ENCODE data around the gene MYH11.

The MYH11 gene

GRCh38 chr16:15849209-15849981 is 7.4 kb downstream of the MYH11 start:
- H3K4me2 ChIP-seq (ENCODE audit: low read length) = no peak overlapping the region
- no peak overlapping the region for H3K9ac ChIP-seq (ENCODE audit: low read length)
- H3F3A ChIP-seq (ENCODE audit: insufficient read depth, low read length) = no peaks in the 10 kb centered on the region
- no peak overlapping the region for H3K27ac ChIP-seq (ENCODE audit: low read depth, low read length, poor library complexity, severe bottlenecking)
- no peak overlapping the region for H2AFZ ChIP-seq (ENCODE audit: low read length)
- H4K20me1 ChIP-seq (ENCODE audit: insufficient read depth, low read length) = no peaks in the 10 kb centered on the region
- TF ChIP-seq CTCF (IDR thresholded peaks at IDR 0.05; ENCODE audit: low read length) (no peak), EZH2 (IDR thresholded peaks at IDR 0.05; ENCODE audit: borderline replicate concordance, low read length) (no peak)
- no peaks in the 10 kb centered on the region for H3K36me3 ChIP-seq (ENCODE audit: insufficient read depth, low read length)
- no peaks in the 10 kb centered on the region for H3K4me1 ChIP-seq (ENCODE audit: insufficient read depth, low read length, severe bottlenecking)
- H3K27me3 ChIP-seq (ENCODE audit: insufficient read depth, low read length) = peaks cover 6% of the 10 kb centered on the region; the same call in 1 of the 2 replicates
- H3K4me3 ChIP-seq (ENCODE audit: low read depth, low read length, poor library complexity, severe bottlenecking) = no peak overlapping the region
- H3K79me2 ChIP-seq (ENCODE audit: insufficient read depth, low read length) = no peaks in the 10 kb centered on the region
- H3K9me2 ChIP-seq (ENCODE audit: low read depth, low read length) = no peaks in the 10 kb centered on the region
- no peaks in the 10 kb centered on the region for H3K9me3 ChIP-seq (ENCODE audit: low read length)

DNA sequence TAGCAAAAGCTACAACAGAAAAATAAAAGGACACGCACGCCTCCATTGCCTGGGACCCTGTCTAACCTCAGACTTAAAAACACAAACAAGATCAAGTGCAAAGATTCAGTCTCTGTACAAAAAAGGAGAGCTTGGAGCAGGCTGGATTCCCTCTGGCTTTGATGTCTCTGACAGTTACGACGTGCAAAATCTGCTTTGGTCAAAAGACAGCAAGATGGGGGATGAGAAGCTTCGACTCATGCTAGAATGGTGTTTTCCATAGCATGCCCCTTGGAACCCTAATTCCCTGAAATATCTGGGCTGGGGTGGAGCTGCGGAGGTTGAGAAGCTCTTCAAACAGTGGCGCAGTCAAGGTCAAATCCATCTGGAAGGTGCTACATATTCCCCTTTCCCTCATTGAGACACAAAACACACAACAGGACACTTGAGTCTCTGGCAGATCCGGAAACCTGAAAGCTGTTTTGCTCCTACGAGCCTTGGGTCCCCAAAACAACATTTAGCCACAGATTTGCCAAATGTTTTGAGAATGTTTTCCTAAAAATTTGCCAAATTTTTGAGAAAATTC is 9.1 kb downstream of the MYH11 start:
- no peak overlapping the region for H2AFZ ChIP-seq (ENCODE audit: low read length)
- no peak overlapping the region for H3K9ac ChIP-seq (ENCODE audit: low read length)
- no peaks in the 10 kb centered on the region for H3K9me3 ChIP-seq (ENCODE audit: low read length)
- no peak overlapping the region for H3K4me2 ChIP-seq (ENCODE audit: low read length)
- no peaks in the 10 kb centered on the region for H3F3A ChIP-seq (ENCODE audit: insufficient read depth, low read length)
- 0 out of 2 replicates have a peak, but pooled peaks cover 3% of the 10 kb centered on the region for H3K27me3 ChIP-seq (ENCODE audit: insufficient read depth, low read length)
- H3K79me2 ChIP-seq (ENCODE audit: insufficient read depth, low read length) = no peaks in the 10 kb centered on the region
- no peaks in the 10 kb centered on the region for H3K9me2 ChIP-seq (ENCODE audit: low read depth, low read length)
- no peak overlapping the region for H3K4me3 ChIP-seq (ENCODE audit: low read depth, low read length, poor library complexity, severe bottlenecking)
- TF ChIP-seq CTCF (IDR thresholded peaks at IDR 0.05; ENCODE audit: low read length) (no peak), EZH2 (IDR thresholded peaks at IDR 0.05; ENCODE audit: borderline replicate concordance, low read length) (no peak)
- H3K36me3 ChIP-seq (ENCODE audit: insufficient read depth, low read length) = no peaks in the 10 kb centered on the region
- no peaks in the 10 kb centered on the region for H3K4me1 ChIP-seq (ENCODE audit: insufficient read depth, low read length, severe bottlenecking)
- no peak overlapping the region for H3K27ac ChIP-seq (ENCODE audit: low read depth, low read length, poor library complexity, severe bottlenecking)
- H4K20me1 ChIP-seq (ENCODE audit: insufficient read depth, low read length) = no peaks in the 10 kb centered on the region

DNA sequence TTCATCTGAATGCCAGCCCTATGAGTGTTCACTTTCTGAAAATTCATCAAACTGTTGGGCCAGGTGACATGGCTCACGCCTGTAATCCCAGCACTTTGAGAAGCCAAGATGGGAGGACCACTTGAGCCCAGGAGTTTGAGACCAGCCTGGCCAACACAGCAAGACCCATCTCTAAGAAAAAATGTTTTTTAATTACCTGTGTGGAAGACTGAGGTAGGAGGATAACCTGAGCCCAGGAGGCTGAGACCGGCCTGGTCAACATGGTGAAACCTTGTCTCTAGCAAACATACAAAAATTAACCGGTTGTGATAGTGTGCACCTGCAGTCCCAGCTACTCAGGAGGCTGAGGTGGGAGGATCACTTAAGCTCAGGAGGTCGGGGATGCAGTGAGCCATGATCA is 10.3 kb downstream of the MYH11 start:
- Histone ChIP-seq H2AFZ (ENCODE audit: low read length) (no peak overlapping the region), H3K9ac (ENCODE audit: low read length) (no peak overlapping the region), H3K36me3 (ENCODE audit: insufficient read depth, low read length) (no peaks in the 10 kb centered on the region), H3K4me2 (ENCODE audit: low read length) (no peak overlapping the region), H3K4me3 (ENCODE audit: low read depth, low read length, poor library complexity, severe bottlenecking) (no peak overlapping the region), H3K27ac (ENCODE audit: low read depth, low read length, poor library complexity, severe bottlenecking) (no peak overlapping the region), H4K20me1 (ENCODE audit: insufficient read depth, low read length) (no peaks in the 10 kb centered on the region), H3K9me2 (ENCODE audit: low read depth, low read length) (no peaks in the 10 kb centered on the region), H3F3A (ENCODE audit: insufficient read depth, low read length) (no peaks in the 10 kb centered on the region), H3K79me2 (ENCODE audit: insufficient read depth, low read length) (no peaks in the 10 kb centered on the region), H3K4me1 (ENCODE audit: insufficient read depth, low read length, severe bottlenecking) (no peaks in the 10 kb centered on the region), H3K27me3 (ENCODE audit: insufficient read depth, low read length) (no peaks in the 10 kb centered on the region), H3K9me3 (ENCODE audit: low read length) (no peaks in the 10 kb centered on the region)
- TF ChIP-seq EZH2 (IDR thresholded peaks at IDR 0.05; ENCODE audit: borderline replicate concordance, low read length) = no peak
- TF ChIP-seq CTCF (IDR thresholded peaks at IDR 0.05; ENCODE audit: low read length) = no peak

Measured in OCI-LY1 (cell line).